GM08714 (cell line): ENCODE measurements around the gene KIF9.
"Not testable (repeated sequence)": the region's sequence is repeated elsewhere in the genome, so short reads cannot be mapped to it uniquely, and the experiment has no call there.

Source experiments
- H3K4me3 ChIP-seq: fragments of 200-500 bp; sonication (Bioruptor generic); 2 replicates; pipeline ENCODE4 v1.5.1; 2014; ENCODE audit warnings: mild to moderate bottlenecking, low read length, inconsistent platforms
- ZNF274 ChIP-seq: IDR thresholded peaks from 2 replicates; pipeline ENCODE4 v1.6.1; 2012; ENCODE audit warnings: mild to moderate bottlenecking, low read depth, low read length

KIF9 gene

GRCh38 chr3:47202542-47202941 is 80.1 kb downstream of the KIF9 start:
- H3K4me3 ChIP-seq, result no peak overlapping the region
- no peak for TF ChIP-seq ZNF274

- H3K4me3 ChIP-seq, result no peak overlapping the region
- no peak for TF ChIP-seq ZNF274
These were observed 85.3 kb downstream of the KIF9 start for GRCh38 chr3:47197287-47197686.

GRCh38 chr3:47194994-47195393 is 87.6 kb downstream of the KIF9 start:
- no peak overlapping the region for H3K4me3 ChIP-seq
- TF ChIP-seq ZNF274, result no peak

- TF ChIP-seq ZNF274, result no peak
- no peak overlapping the region for H3K4me3 ChIP-seq
These were observed 88.4 kb downstream of the KIF9 start for GRCh38 chr3:47193871-47194859.

GRCh38 chr3:47186285-47186684 is 96.3 kb downstream of the KIF9 start:
- TF ChIP-seq ZNF274, result no peak
- H3K4me3 ChIP-seq, result no peak overlapping the region

- not testable (repeated sequence) for H3K4me3 ChIP-seq
These were observed 100.9 kb downstream of the KIF9 start for GRCh38 chr3:47181685-47182084.

- H3K4me3 ChIP-seq, result not testable (repeated sequence)
These were observed 102.6 kb downstream of the KIF9 start for GRCh38 chr3:47180011-47180410.
